Lower lobe of right lung (tissue), 2 donors: ENCODE measurements around the gene STING1. TPM values are rescaled to one million over a fixed set of nuclear protein-coding genes. Genes with fewer than 3 reads are reported as not detected.

Experiments used
- ATAC-seq, 2 donors: fragments of 200-7000 bp; cut with Tn5 transposase; one replicate each; pipeline ENCODE4 v1.9.1; 2020 to 2022; ENCODE audit warnings: mild to moderate bottlenecking in 2 of 2, moderate library complexity in 2 of 2
- DNase-seq: peaks from one replicate; pipeline ENCODE4 v3.0.0-alpha.2; 2020
- H3K27ac ChIP-seq: fragments of 200-600 bp; one replicate; pipeline ENCODE4 v1.8.0; 2022
- H3K27me3 ChIP-seq: fragments of 200-600 bp; one replicate; pipeline ENCODE4 v1.8.0; 2022; ENCODE audit warnings: low read depth
- H3K36me3 ChIP-seq: fragments of 200-600 bp; one replicate; pipeline ENCODE4 v1.8.0; 2022; ENCODE audit warnings: mild to moderate bottlenecking
- H3K4me1 ChIP-seq: fragments of 200-600 bp; one replicate; pipeline ENCODE4 v1.8.0; 2022
- H3K4me3 ChIP-seq: fragments of 200-600 bp; one replicate; pipeline ENCODE4 v1.8.0; 2022; ENCODE audit warnings: mild to moderate bottlenecking
- H3K9me3 ChIP-seq: fragments of 200-600 bp; one replicate; pipeline ENCODE4 v1.8.0; 2022
- intact Hi-C: fragments of 100-400 bp; cut with DNase I; formaldehyde crosslinking; loops from one replicate; pipeline ENCODE4 v1.11.0; 2022
- total RNA-seq: library from RNA; stranded (reverse); fragmentation: NEBNext Ultra II Directional; extraction: Animal tissue kit (Norgen Biotek cat#: 25700); gene quantifications from one replicate; pipeline ENCODE4 v1.2.1, GENCODE V29; 2021
- TF ChIP-seq, protein P1 (sequence below): fragments of 200-600 bp; IDR thresholded peaks from one replicate; pipeline ENCODE4 v1.8.0; 2022; ENCODE audit warnings: antibody characterized with exemption, mild to moderate bottlenecking
- donor health status: DM: no; HTN: yes; CAD: no; lungs with severe emphysema.

The STING1 gene
- total RNA-seq, 1 donor from 2014 or later = 120 TPM

DNA sequence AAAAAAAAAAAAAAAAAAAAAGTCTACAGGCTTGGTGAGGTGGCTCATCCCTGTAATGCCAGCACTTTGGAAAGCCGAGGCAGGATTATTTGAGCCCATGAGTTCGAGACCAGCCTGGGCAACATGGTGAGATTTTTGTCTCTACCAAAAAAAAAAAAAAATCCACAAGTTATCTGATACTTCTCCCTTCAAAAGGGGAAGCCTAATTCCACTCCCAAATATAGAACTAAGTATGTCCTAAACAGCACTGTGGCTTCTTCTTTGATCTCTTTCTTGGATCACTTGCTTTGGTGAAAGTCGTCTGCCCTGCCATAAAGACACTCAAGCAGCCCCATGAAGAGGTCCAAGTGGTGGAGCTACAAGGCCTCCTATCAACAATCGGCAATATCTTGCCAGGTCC lies 18.8 kb upstream of the STING1 start:
- Histone ChIP-seq H3K27ac (no peak overlapping the region), H3K4me1 (no peaks in the 10 kb centered on the region), H3K27me3 (no peaks in the 10 kb centered on the region), H3K4me3 (no peak overlapping the region), H3K36me3 (no peaks in the 10 kb centered on the region), H3K9me3 (no peaks in the 10 kb centered on the region)
- DNase-seq = no peak
- intact Hi-C loops = no loop called here
- TF ChIP-seq, protein P1, sequence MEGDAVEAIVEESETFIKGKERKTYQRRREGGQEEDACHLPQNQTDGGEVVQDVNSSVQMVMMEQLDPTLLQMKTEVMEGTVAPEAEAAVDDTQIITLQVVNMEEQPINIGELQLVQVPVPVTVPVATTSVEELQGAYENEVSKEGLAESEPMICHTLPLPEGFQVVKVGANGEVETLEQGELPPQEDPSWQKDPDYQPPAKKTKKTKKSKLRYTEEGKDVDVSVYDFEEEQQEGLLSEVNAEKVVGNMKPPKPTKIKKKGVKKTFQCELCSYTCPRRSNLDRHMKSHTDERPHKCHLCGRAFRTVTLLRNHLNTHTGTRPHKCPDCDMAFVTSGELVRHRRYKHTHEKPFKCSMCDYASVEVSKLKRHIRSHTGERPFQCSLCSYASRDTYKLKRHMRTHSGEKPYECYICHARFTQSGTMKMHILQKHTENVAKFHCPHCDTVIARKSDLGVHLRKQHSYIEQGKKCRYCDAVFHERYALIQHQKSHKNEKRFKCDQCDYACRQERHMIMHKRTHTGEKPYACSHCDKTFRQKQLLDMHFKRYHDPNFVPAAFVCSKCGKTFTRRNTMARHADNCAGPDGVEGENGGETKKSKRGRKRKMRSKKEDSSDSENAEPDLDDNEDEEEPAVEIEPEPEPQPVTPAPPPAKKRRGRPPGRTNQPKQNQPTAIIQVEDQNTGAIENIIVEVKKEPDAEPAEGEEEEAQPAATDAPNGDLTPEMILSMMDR = no peak
- no peak for ATAC-seq

DNA sequence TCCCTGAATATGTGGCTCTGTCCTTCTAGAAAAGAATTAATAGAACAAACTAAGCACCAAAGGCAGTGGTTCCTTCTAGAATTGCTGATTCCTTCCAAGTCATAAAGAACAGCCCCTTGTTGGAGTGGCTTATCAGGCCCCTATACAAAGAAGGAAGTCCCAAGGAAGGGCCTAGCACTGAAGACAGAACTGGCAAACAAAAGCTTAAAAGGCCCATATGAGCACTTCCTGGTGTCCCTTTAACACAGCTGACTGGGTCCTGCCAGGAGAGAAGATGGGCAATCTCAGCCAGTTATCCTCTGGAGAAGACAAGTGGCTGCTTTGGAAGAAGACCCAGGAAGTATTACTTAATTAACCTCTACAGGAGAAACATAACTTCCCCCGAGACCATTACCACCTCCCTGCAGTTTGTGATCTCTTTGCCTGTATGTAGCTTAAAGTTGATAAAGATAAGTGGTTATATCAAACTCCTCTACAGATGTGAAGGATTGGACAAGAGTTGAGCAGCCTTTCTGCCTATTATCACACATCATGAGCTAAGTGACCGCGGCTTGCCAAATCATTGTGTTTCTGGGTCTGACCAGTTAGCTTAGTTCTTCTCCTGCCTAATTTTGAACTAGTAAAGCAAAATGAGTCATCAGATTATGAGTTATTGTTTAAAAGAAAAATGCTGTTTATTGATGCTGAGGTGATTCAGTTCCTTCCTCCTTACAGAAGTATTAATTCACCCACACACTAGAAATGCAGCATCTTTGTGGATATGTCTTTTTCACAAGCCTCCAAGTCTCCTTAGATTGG lies 13.3 kb upstream of the STING1 start:
- Histone ChIP-seq H3K27me3 (no peaks in the 10 kb centered on the region), H3K9me3 (no peaks in the 10 kb centered on the region), H3K4me1 (peaks cover 27% of the 10 kb centered on the region), H3K36me3 (no peaks in the 10 kb centered on the region), H3K4me3 (no peak overlapping the region), H3K27ac (peak overlapping the region; percentile 28)
- TF ChIP-seq, protein P1 = no peak
- peak in 1 of 2 donors; percentile 38 for ATAC-seq
- DNase-seq = no peak
- intact Hi-C loops = no loop called here

DNA sequence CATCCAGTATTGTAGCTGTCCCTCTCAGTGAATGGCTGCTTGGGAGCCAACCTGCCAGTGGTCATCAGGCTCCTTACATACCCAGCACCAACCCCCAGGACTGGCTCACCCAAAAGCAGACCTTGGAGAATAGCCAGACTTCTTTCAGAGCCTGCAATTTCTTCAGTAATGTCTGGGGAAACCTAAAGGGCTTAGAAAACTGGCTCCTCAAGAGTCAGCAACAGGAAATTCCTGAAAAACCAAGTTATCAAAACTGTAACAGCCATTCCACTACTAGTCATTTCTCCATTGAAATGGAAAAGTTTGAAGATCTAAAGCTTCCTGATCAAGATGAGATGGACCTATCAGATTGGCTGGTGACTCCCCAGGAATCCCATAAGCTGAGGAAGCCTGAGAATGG lies 12.3 kb upstream of the STING1 start:
- H3K36me3 ChIP-seq = no peaks in the 10 kb centered on the region
- TF ChIP-seq, protein P1 = no peak
- H3K4me3 ChIP-seq = no peak overlapping the region
- no peak overlapping the region for H3K27ac ChIP-seq
- no peak for ATAC-seq
- H3K9me3 ChIP-seq = no peaks in the 10 kb centered on the region
- DNase-seq = no peak
- peaks cover 27% of the 10 kb centered on the region for H3K4me1 ChIP-seq
- no peaks in the 10 kb centered on the region for H3K27me3 ChIP-seq
- intact Hi-C loops = no loop called here

DNA sequence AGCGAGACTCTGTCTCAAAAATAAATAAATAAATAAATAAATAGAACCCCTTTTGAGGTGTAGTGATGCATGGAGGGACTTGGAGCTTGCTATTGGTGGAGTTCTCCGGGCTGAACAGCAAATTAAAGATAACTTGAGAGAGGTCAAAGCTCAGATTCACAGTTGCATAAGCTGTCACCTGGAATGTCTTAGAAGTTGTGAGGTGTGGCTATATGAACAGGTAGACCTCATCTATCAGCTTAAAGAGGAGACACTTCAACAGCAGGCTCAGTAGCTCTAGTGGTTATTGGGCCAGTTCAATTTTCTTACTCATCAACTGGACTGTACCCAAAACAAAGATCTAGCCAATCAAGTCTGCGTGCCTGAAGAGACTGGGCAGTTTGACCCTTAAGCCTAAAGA lies 11.7 kb upstream of the STING1 start:
- no peaks in the 10 kb centered on the region for H3K9me3 ChIP-seq
- ATAC-seq (no peak), DNase-seq (no peak)
- no peak overlapping the region for H3K27ac ChIP-seq
- H3K36me3 ChIP-seq = no peaks in the 10 kb centered on the region
- TF ChIP-seq, protein P1 = no peak
- no peaks in the 10 kb centered on the region for H3K27me3 ChIP-seq
- H3K4me1 ChIP-seq = peaks cover 27% of the 10 kb centered on the region
- H3K4me3 ChIP-seq = no peak overlapping the region
- intact Hi-C loops = no loop called here

DNA sequence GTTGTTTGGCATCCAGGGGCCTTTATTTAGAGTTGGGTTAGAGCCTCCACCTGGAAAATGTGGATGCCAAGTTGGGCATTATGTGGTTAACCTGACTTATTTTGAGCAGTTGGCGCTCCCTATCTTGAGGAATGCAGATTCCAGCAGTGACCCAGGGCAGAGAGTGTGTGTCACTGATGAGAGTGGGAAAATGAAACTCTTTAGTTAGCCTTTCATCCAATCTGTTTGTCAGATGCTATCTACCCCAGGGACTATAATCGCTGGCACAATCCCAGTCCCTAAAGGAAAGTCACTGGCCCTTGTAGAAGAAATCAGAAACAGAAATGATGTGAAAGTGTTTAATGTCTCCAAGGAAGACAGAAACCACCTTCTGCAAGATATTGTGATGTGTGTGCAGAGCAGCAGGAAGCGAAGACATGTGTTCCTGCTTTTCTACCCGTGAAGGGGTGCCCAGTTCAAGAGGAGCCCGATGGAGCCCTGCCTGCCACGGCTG lies 10.2 kb upstream of the STING1 start:
- TF ChIP-seq, protein P1 = no peak
- Histone ChIP-seq H3K4me3 (no peak overlapping the region), H3K27ac (peak overlapping the region; percentile 52), H3K27me3 (no peaks in the 10 kb centered on the region), H3K36me3 (no peaks in the 10 kb centered on the region), H3K4me1 (peaks cover 36% of the 10 kb centered on the region), H3K9me3 (no peaks in the 10 kb centered on the region)
- DNase-seq (no peak), ATAC-seq (peak; percentile 68 to 69)
- intact Hi-C loops = no loop called here
